Measurements from ENCODE around the gene MYL11.

MYL11 gene

GRCh38 chr16:30399435-30400186 is 25.0 kb downstream of the MYL11 start:
- TF ChIP-seq FOXP2 (optimal IDR thresholded peaks at IDR 0.05; ENCODE audit: borderline replicate concordance, extremely low read depth, extremely low read length, insufficient read depth): no peak
- TF ChIP-seq TAF1 (IDR thresholded peaks at IDR 0.05; ENCODE audit: borderline replicate concordance, insufficient read depth, low read length): no peak

- TF ChIP-seq REST (IDR thresholded peaks at IDR 0.05; ENCODE audit: insufficient read depth in 1 of 2, low read depth in 2 of 2, low read length in 2 of 2) (no peak), TAF1 (IDR thresholded peaks at IDR 0.05; ENCODE audit: borderline replicate concordance, insufficient read depth, low read length) (no peak), POLR2AphosphoS5 (IDR thresholded peaks at IDR 0.05; ENCODE audit: low read depth, low read length) (no peak), SIN3A (IDR thresholded peaks at IDR 0.05; ENCODE audit: borderline replicate concordance, insufficient read depth, low read length) (no peak), FOXP2 (optimal IDR thresholded peaks at IDR 0.05; ENCODE audit: borderline replicate concordance, extremely low read depth, extremely low read length, insufficient read depth) (no peak)
Observed at GRCh38 chr16:30401768-30402425, 27.3 kb downstream of the MYL11 start.

- TF ChIP-seq POLR2AphosphoS5 (IDR thresholded peaks at IDR 0.05; ENCODE audit: low read depth, low read length) (no peak), TAF1 (IDR thresholded peaks at IDR 0.05; ENCODE audit: borderline replicate concordance, insufficient read depth, low read length) (no peak), SIN3A (IDR thresholded peaks at IDR 0.05; ENCODE audit: borderline replicate concordance, insufficient read depth, low read length) (no peak), FOXP2 (optimal IDR thresholded peaks at IDR 0.05; ENCODE audit: borderline replicate concordance, extremely low read depth, extremely low read length, insufficient read depth) (no peak), REST (IDR thresholded peaks at IDR 0.05; ENCODE audit: insufficient read depth in 1 of 2, low read depth in 2 of 2, low read length in 2 of 2) (no peak)
Observed at GRCh38 chr16:30406795-30407101, 32.1 kb downstream of the MYL11 start.

- TF ChIP-seq POLR2AphosphoS5 (IDR thresholded peaks at IDR 0.05; ENCODE audit: low read depth, low read length) (peak; percentile 84), TAF1 (IDR thresholded peaks at IDR 0.05; ENCODE audit: borderline replicate concordance, insufficient read depth, low read length) (peak; percentile 70; the same call in 1 of the 2 replicates), SIN3A (IDR thresholded peaks at IDR 0.05; ENCODE audit: borderline replicate concordance, insufficient read depth, low read length) (peak; percentile 27; the same call in 1 of the 2 replicates), FOXP2 (optimal IDR thresholded peaks at IDR 0.05; ENCODE audit: borderline replicate concordance, extremely low read depth, extremely low read length, insufficient read depth) (peak; percentile 7), REST (IDR thresholded peaks at IDR 0.05; ENCODE audit: insufficient read depth in 1 of 2, low read depth in 2 of 2, low read length in 2 of 2) (no peak)
Observed at GRCh38 chr16:30407102-30407803, 32.7 kb downstream of the MYL11 start, which contains the start of gene ZNF771. ZNF771 (plus strand) TSS chr16:30407606; CDS start chr16:30408054, 448 bp downstream.

- no peak for TF ChIP-seq FOXP2 (optimal IDR thresholded peaks at IDR 0.05; ENCODE audit: borderline replicate concordance, extremely low read depth, extremely low read length, insufficient read depth)
- no peak for TF ChIP-seq SIN3A (IDR thresholded peaks at IDR 0.05; ENCODE audit: borderline replicate concordance, insufficient read depth, low read length)
- no peak for TF ChIP-seq REST (IDR thresholded peaks at IDR 0.05; ENCODE audit: insufficient read depth in 1 of 2, low read depth in 2 of 2, low read length in 2 of 2)
- TF ChIP-seq POLR2AphosphoS5 (IDR thresholded peaks at IDR 0.05; ENCODE audit: low read depth, low read length): no peak
- no peak for TF ChIP-seq TAF1 (IDR thresholded peaks at IDR 0.05; ENCODE audit: borderline replicate concordance, insufficient read depth, low read length)
Observed at GRCh38 chr16:30407804-30408534, 33.4 kb downstream of the MYL11 start.

Measured in PFSK-1 (cell line).